ENCODE measurements around the gene MYCN. TPM values are rescaled to one million over a fixed set of nuclear protein-coding genes. Genes with fewer than 3 reads are reported as not detected.

MYCN gene
- total RNA-seq, 6 donors from 2014 or later, result 0.20 to 0.67 (median 0.52) TPM; not detected in 3

DNA sequence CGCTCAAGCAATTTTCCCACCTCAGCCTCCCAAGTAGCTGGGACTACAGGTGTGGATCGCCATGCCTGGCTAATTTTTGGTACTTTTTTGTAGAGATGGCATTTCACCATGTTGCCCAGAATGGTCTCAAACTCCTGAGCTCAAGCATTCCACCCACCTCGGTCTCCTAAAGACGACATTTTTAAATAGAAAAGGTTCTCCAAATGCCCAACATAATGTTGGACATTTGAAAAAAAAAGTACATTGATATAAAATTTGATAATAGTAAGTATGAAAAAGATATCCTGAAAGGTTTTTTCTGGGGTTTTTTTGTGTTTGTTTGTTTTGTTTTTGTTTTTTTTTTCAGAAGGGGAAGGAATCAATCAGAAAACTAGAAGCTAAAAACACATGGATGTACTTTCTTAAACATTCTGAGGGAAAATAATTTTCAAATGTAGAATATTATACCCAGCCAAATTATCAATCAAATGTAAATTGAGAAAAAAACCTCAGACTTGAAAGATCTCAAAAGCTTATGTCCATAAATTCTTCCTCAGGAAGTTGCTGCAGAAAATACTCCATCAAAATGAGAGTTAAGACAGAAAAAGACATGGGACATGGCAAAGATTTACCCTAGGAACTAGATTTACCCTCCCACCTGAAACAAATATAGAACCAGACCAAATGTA lies 42.8 kb upstream of the MYCN start:
- Histone ChIP-seq H3K4me3 (no peak overlapping the region), H3K27me3 (no peaks in the 10 kb centered on the region), H3K9me3 (peaks cover 4 to 9% (median 6%) of the 10 kb centered on the region in 4 donors), H3K4me1 (no peaks in the 10 kb centered on the region), H3K27ac (no peak overlapping the region), H3K36me3 (no peaks in the 10 kb centered on the region)
- TF ChIP-seq EP300 (IDR thresholded peaks at IDR 0.05), result no peak
- TF ChIP-seq, protein P1, sequence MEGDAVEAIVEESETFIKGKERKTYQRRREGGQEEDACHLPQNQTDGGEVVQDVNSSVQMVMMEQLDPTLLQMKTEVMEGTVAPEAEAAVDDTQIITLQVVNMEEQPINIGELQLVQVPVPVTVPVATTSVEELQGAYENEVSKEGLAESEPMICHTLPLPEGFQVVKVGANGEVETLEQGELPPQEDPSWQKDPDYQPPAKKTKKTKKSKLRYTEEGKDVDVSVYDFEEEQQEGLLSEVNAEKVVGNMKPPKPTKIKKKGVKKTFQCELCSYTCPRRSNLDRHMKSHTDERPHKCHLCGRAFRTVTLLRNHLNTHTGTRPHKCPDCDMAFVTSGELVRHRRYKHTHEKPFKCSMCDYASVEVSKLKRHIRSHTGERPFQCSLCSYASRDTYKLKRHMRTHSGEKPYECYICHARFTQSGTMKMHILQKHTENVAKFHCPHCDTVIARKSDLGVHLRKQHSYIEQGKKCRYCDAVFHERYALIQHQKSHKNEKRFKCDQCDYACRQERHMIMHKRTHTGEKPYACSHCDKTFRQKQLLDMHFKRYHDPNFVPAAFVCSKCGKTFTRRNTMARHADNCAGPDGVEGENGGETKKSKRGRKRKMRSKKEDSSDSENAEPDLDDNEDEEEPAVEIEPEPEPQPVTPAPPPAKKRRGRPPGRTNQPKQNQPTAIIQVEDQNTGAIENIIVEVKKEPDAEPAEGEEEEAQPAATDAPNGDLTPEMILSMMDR (IDR thresholded peaks at IDR 0.05), result no peak
- TF ChIP-seq POLR2AphosphoS5 (IDR thresholded peaks at IDR 0.05), result no peak
- no peak for TF ChIP-seq POLR2A (IDR thresholded peaks at IDR 0.05)
- DNase-seq, result no peak
- 87 to 89% methylated on average over 4 of the region's 4 CpGs for WGBS, 2 donors
- no peak for ATAC-seq (ENCODE audit: low FRiP score in 2 of 2)

DNA sequence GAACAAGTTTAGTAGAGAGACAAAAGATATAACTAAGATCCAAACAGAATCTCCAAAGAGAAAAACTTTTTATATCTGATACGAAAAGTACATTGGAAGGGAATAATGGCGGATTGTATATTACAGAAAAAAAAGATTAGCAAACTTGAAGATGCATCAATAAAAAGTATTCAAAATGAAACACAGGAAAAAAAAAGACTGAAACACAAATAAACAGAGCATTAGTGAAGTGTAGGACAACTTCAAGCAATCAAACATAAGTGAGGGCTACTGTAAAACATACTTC lies 41.1 kb upstream of the MYCN start:
- Histone ChIP-seq H3K4me1 (no peaks in the 10 kb centered on the region), H3K27ac (no peak overlapping the region), H3K36me3 (no peaks in the 10 kb centered on the region), H3K4me3 (no peak overlapping the region), H3K9me3 (peaks cover 4 to 9% (median 6%) of the 10 kb centered on the region in 4 donors), H3K27me3 (no peaks in the 10 kb centered on the region)
- ATAC-seq (ENCODE audit: low FRiP score in 2 of 2) (no peak), DNase-seq (no peak)
- 95 to 98% methylated on average over 2 of the region's 2 CpGs for WGBS, 2 donors
- TF ChIP-seq EP300 (IDR thresholded peaks at IDR 0.05) (no peak), POLR2AphosphoS5 (IDR thresholded peaks at IDR 0.05) (no peak), POLR2A (IDR thresholded peaks at IDR 0.05) (no peak)
- TF ChIP-seq, protein P1 (IDR thresholded peaks at IDR 0.05), result no peak

DNA sequence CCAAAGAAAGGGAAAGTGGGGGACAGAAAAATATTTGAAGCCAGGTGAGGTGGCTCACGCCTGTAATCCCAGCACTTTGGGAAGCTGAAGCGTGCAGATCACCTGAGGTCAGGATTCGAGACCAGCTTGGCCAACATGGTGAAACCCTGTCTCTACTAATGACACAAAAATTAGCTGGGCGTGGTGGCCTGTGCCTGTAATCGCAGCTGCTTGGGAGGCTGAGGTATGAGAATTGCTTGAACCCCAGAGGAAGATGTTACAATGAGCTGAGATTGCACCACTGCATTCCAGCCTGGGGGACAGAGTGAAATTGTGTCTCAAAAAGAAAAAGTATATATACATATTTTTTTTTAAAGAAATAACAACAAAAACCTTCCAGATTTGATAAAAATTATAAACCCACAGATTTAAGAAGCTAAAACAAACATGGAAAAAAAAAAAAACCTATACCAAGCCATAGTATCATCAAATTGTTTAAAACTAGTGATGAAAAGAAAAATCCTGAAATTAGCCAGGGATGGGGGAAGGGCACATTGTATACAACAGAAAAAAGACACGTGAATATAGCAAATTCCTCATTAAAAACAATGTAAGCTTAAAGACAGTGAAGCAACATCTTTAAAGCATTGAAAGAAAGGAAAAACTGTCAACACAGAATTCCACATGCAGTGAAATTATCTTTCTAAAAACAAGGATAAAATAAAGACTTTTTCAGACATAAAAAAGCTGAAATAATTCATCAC lies 40.4 kb upstream of the MYCN start:
- H3K4me3 ChIP-seq, result no peak overlapping the region
- H3K36me3 ChIP-seq, result no peaks in the 10 kb centered on the region
- DNase-seq, result no peak
- no peak overlapping the region for H3K27ac ChIP-seq
- peaks cover 4 to 9% (median 6%) of the 10 kb centered on the region in 4 donors for H3K9me3 ChIP-seq
- no peaks in the 10 kb centered on the region for H3K27me3 ChIP-seq
- 92 to 95% methylated on average over 6 of the region's 6 CpGs for WGBS, 2 donors
- TF ChIP-seq, protein P1 (IDR thresholded peaks at IDR 0.05), result no peak
- TF ChIP-seq EP300 (IDR thresholded peaks at IDR 0.05), result no peak
- TF ChIP-seq POLR2A (IDR thresholded peaks at IDR 0.05), result no peak
- TF ChIP-seq POLR2AphosphoS5 (IDR thresholded peaks at IDR 0.05), result no peak
- ATAC-seq (ENCODE audit: low FRiP score in 2 of 2), result no peak
- H3K4me1 ChIP-seq, result no peaks in the 10 kb centered on the region

DNA sequence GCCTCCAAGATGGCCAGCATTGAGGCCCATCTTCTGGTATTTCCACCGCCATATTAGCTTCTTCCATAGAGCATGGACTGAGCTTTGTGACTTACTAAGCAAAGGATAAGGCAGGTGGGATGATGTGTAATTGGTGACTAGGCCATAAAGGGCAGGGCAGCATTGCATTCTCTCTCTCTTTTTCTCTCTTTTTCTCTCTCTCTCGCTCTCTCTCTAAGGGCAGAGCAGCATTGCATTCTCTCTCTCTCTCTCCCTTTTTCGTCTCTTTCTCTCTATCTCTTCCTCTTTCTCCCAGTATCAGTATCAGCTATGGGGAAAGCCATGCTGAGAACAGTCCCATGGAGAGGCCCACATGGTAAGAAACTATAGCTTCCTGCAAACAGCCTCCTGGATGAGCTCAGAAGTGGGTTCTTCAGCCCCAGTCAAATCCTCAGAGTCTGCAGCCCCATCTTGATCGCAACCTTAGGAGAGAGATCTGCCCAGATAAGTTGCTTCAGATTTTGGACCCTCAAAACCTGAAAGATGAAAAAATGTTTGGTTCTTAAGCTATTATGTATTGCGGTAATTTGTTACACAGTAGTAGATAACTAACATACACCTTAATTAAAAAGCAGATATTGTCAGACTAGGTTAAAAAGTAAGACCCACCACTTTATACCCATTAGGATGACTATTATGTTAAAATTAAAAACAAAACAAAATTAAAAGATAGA lies 39.1 kb upstream of the MYCN start:
- ATAC-seq (ENCODE audit: low FRiP score in 2 of 2), result no peak
- peaks cover 4 to 9% (median 6%) of the 10 kb centered on the region in 4 donors for H3K9me3 ChIP-seq
- DNase-seq, result no peak
- WGBS, 2 donors, result 96 to 98% methylated on average over 5 of the region's 5 CpGs
- H3K36me3 ChIP-seq, result no peaks in the 10 kb centered on the region
- H3K4me1 ChIP-seq, result no peaks in the 10 kb centered on the region
- no peak overlapping the region for H3K4me3 ChIP-seq
- TF ChIP-seq POLR2AphosphoS5 (IDR thresholded peaks at IDR 0.05) (no peak), EP300 (IDR thresholded peaks at IDR 0.05) (no peak), POLR2A (IDR thresholded peaks at IDR 0.05) (no peak)
- TF ChIP-seq, protein P1 (IDR thresholded peaks at IDR 0.05), result no peak
- no peaks in the 10 kb centered on the region for H3K27me3 ChIP-seq
- H3K27ac ChIP-seq, result no peak overlapping the region
